H1 (cell line): ENCODE measurements around the gene EVI2A. TPM values are rescaled to one million over a fixed set of nuclear protein-coding genes. Genes with fewer than 3 reads are reported as not detected.
"Not testable (repeated sequence)": the region's sequence is repeated elsewhere in the genome, so short reads cannot be mapped to it uniquely, and the experiment has no call there.

ENCODE experiments used
- CTCF ChIA-PET: fragments of 300-600 bp; sonication (Branson Sonifier 250); formaldehyde crosslinking; loops from one replicate; lab custom pipeline; 2021; ENCODE audit not compliant: partially characterized antibody; lab: Charles Lee
- POLR2A ChIA-PET: fragments of 300-600 bp; sonication (Branson Sonifier 250); formaldehyde crosslinking; loops from one replicate; lab custom pipeline; 2021; ENCODE audit warnings: inconsistent platforms; ENCODE audit not compliant: partially characterized antibody; lab: Charles Lee
- DNase-seq, 2 experiments: peaks; one replicate each; pipeline versions ENCODE4 v3.0.0 to v3.0.0-alpha.2; 2010 to 2022; ENCODE audit warnings: low spot score in 2 of 2, low read depth in 1 of 2, mixed read lengths in 1 of 2
- FAIRE-seq: peaks from 2 replicates; lab custom pipeline; 2011; peaks lifted over from hg19 to GRCh38; lab: Jason Lieb, UNC
- H2AFZ ChIP-seq: 2 replicates; pipeline ENCODE4 v1.8.1; 2012; ENCODE audit warnings: low read length, inconsistent platforms
- H2AK5ac ChIP-seq: 2 replicates; pipeline ENCODE4 v1.6.1; 2013; ENCODE audit warnings: low read depth, low read length
- H2BK120ac ChIP-seq: replicated peaks from 2 replicates; pipeline ENCODE3; 2013; ENCODE audit warnings: low read depth, low read length, inconsistent platforms
- H2BK12ac ChIP-seq: 2 replicates; pipeline ENCODE4 v1.6.1; 2013; ENCODE audit warnings: low read depth, low read length
- H2BK15ac ChIP-seq: 2 replicates; pipeline ENCODE4 v1.6.1; 2013; ENCODE audit warnings: low read length
- H2BK20ac ChIP-seq: 2 replicates; pipeline ENCODE4 v1.6.1; 2013; ENCODE audit warnings: low read length
- H2BK5ac ChIP-seq: 2 replicates; pipeline ENCODE4 v1.6.1; 2013; ENCODE audit warnings: low read depth, low read length
- H3K14ac ChIP-seq: 2 replicates; pipeline ENCODE4 v1.6.1; 2013; ENCODE audit warnings: inconsistent platforms; ENCODE audit not compliant: insufficient read length
- H3K18ac ChIP-seq: 2 replicates; pipeline ENCODE4 v1.6.1; 2013; ENCODE audit warnings: low read length; ENCODE audit errors: extremely low read depth
- H3K23ac ChIP-seq: 2 replicates; pipeline ENCODE4 v1.6.1; 2013; ENCODE audit warnings: inconsistent platforms; ENCODE audit not compliant: insufficient read length
- H3K23me2 ChIP-seq: 2 replicates; pipeline ENCODE4 v1.6.1; 2013; ENCODE audit warnings: low read depth, low read length
- H3K27ac ChIP-seq: 2 replicates; pipeline ENCODE4 v1.6.1; 2011; ENCODE audit warnings: low read depth, low read length, inconsistent platforms
- H3K27me3 ChIP-seq, 4 experiments: replicated peaks in 1 of 4; 1 replicate in 1 of 4; 2 replicates in 3 of 4; pipeline versions ENCODE4 v1.6.1 to v1.8.1; 2011 to 2013; ENCODE audit warnings: low read length in 3 of 4, mild to moderate bottlenecking in 3 of 4, inconsistent platforms in 2 of 4, mixed read lengths in 2 of 4, moderate library complexity in 1 of 4; ENCODE audit not compliant: control insufficient read depth in 3 of 4, insufficient read depth in 3 of 4; ENCODE audit errors: extremely low read depth in 1 of 4
- H3K36me3 ChIP-seq, 4 experiments: 2 replicates each; pipeline versions ENCODE4 v1.6.1 to v1.8.1; 2011 to 2013; ENCODE audit warnings: mild to moderate bottlenecking in 4 of 4, low read length in 3 of 4, moderate library complexity in 2 of 4, control low read depth in 1 of 4, inconsistent platforms in 1 of 4; ENCODE audit not compliant: insufficient read depth in 4 of 4, control insufficient read depth in 2 of 4
- H3K4ac ChIP-seq: replicated peaks from 2 replicates; pipeline ENCODE3; 2013; ENCODE audit warnings: low read length, low read depth, mixed read lengths, inconsistent platforms; ENCODE audit not compliant: insufficient read length
- H3K4me1 ChIP-seq, 4 experiments: replicated peaks in 1 of 4; 1 replicate in 1 of 4; 2 replicates in 3 of 4; pipeline versions ENCODE4 v1.6.1 to v1.8.1; 2011 to 2013; ENCODE audit warnings: low read length in 3 of 4, inconsistent platforms in 2 of 4, mixed read lengths in 1 of 4; ENCODE audit not compliant: insufficient read depth in 4 of 4, control insufficient read depth in 3 of 4
- H3K4me2 ChIP-seq, 2 experiments: 2 replicates each; pipeline versions ENCODE4 v1.6.1 to v1.8.1; 2011 to 2013; ENCODE audit warnings: low read depth in 2 of 2, low read length in 2 of 2, control low read depth in 1 of 2, inconsistent platforms in 1 of 2, mild to moderate bottlenecking in 1 of 2; ENCODE audit not compliant: insufficient read depth in 1 of 2
- H3K4me3 ChIP-seq, 4 experiments: fragments of 200-600, 300-600 bp in 1 of 4; sonication (generic), shearing (Covaris generic), sonication (Bioruptor Twin) in 1 of 4; 2 replicates each; pipeline versions ENCODE4 v1.5.1 to v1.8.1; 2011 to 2016; ENCODE audit warnings: low read length in 4 of 4, low read depth in 3 of 4, control low read depth in 2 of 4, inconsistent platforms in 2 of 4, mild to moderate bottlenecking in 2 of 4, mixed read lengths in 1 of 4, moderate library complexity in 1 of 4; ENCODE audit not compliant: insufficient read depth in 2 of 4; ENCODE audit errors: extremely low read depth in 1 of 4
- H3K56ac ChIP-seq: replicated peaks from 2 replicates; pipeline ENCODE3; 2013; ENCODE audit warnings: low read depth, mild to moderate bottlenecking, mixed read lengths, low read length, inconsistent platforms; ENCODE audit not compliant: insufficient read length
- H3K79me1 ChIP-seq: 2 replicates; pipeline ENCODE4 v1.6.1; 2013; ENCODE audit warnings: low read depth, low read length, control low read depth
- H3K79me2 ChIP-seq, 2 experiments: 2 replicates each; pipeline versions ENCODE4 v1.6.1 to v1.8.1; 2012 to 2013; ENCODE audit warnings: low read length in 2 of 2, mild to moderate bottlenecking in 2 of 2, inconsistent platforms in 1 of 2; ENCODE audit not compliant: insufficient read depth in 2 of 2, control insufficient read depth in 1 of 2
- H3K9ac ChIP-seq, 4 experiments: replicated peaks in 1 of 4; 1 replicate in 1 of 4; 2 replicates in 3 of 4; pipeline versions ENCODE4 v1.6.1 to v1.8.1; 2011 to 2013; ENCODE audit warnings: low read depth in 3 of 4, low read length in 3 of 4, control low read depth in 2 of 4, mild to moderate bottlenecking in 2 of 4, moderate library complexity in 2 of 4, inconsistent platforms in 1 of 4; ENCODE audit errors: extremely low read depth in 1 of 4
- H3K9me3 ChIP-seq, 2 experiments: 2 replicates each; pipeline versions ENCODE4 v1.6.1 to v1.8.1; 2012 to 2013; ENCODE audit warnings: mild to moderate bottlenecking in 2 of 2, moderate library complexity in 2 of 2, control low read depth in 1 of 2, inconsistent platforms in 1 of 2, low read depth in 1 of 2, low read length in 1 of 2, mixed read lengths in 1 of 2; ENCODE audit not compliant: insufficient read depth in 2 of 2
- H4K20me1 ChIP-seq, 2 experiments: replicated peaks in 1 of 2; 2 replicates each; pipeline versions ENCODE3 to v1.8.1; 2011 to 2013; ENCODE audit warnings: inconsistent platforms in 2 of 2, low read length in 2 of 2, mild to moderate bottlenecking in 1 of 2; ENCODE audit not compliant: insufficient read depth in 2 of 2, control insufficient read depth in 1 of 2
- H4K5ac ChIP-seq: 2 replicates; pipeline ENCODE4 v1.6.1; 2013; ENCODE audit warnings: low read length, low read depth, mixed read lengths, inconsistent platforms; ENCODE audit not compliant: insufficient read length
- H4K8ac ChIP-seq: 2 replicates; pipeline ENCODE4 v1.8.0; 2013; ENCODE audit warnings: mild to moderate bottlenecking, moderate library complexity, low read length, inconsistent platforms; ENCODE audit not compliant: insufficient read depth; ENCODE audit errors: extremely low read depth
- H4K91ac ChIP-seq: replicated peaks from 2 replicates; pipeline ENCODE3; 2013; ENCODE audit warnings: low read length, mixed read lengths, inconsistent platforms; ENCODE audit not compliant: insufficient read length
- WGBS, 2 experiments: shearing (Covaris generic) in 1 of 2; methylation state at CpG; one replicate each; pipeline versions ENCODE4 v1.1.6 to v1.1.7; 2013 to 2015; ENCODE audit warnings: low lambda C conversion rate in 2 of 2, mixed read lengths in 2 of 2, inconsistent platforms in 1 of 2, low coverage in 1 of 2, missing lambda C conversion rate in 1 of 2; ENCODE audit not compliant: insufficient replicate concordance in 2 of 2, insufficient coverage in 1 of 2, insufficient read length in 1 of 2; ENCODE audit errors: extremely low coverage in 1 of 2, missing lambda C conversion rate in 1 of 2; 5-methylcytosine and 5-hydroxymethylcytosine counted together
- polyA plus RNA-seq, 7 experiments: library from polyadenylated mRNA; depleted of rRNA in 3 of 7; stranded (reverse) in 5 of 7; unstranded in 2 of 7; fragments of >200 nt in 5 of 7; fragments of 200-250 nt in 2 of 7; gene quantifications; 1 replicate in 5 of 7; 2 replicates in 1 of 7; 4 replicates in 1 of 7; pipeline versions ENCODE4 v1.2.1 to v1.2.3, GENCODE V29; 2011 to 2013; ENCODE audit warnings: missing spikeins in 2 of 7, mixed read lengths in 2 of 7
- total RNA-seq: library from RNA; stranded (reverse); fragmentation: NEBNext Ultra II Directional; extraction: Animal tissue kit (Norgen Biotek cat#: 25700); gene quantifications from 2 replicates; pipeline ENCODE4 v1.2.1, GENCODE V29; 2021

The EVI2A gene
- total and polyA plus RNA-seq, 2 of the 8 experiments (the other 6 are each of a cell fraction or from before 2014, with no cell fraction given), result not detected

DNA sequence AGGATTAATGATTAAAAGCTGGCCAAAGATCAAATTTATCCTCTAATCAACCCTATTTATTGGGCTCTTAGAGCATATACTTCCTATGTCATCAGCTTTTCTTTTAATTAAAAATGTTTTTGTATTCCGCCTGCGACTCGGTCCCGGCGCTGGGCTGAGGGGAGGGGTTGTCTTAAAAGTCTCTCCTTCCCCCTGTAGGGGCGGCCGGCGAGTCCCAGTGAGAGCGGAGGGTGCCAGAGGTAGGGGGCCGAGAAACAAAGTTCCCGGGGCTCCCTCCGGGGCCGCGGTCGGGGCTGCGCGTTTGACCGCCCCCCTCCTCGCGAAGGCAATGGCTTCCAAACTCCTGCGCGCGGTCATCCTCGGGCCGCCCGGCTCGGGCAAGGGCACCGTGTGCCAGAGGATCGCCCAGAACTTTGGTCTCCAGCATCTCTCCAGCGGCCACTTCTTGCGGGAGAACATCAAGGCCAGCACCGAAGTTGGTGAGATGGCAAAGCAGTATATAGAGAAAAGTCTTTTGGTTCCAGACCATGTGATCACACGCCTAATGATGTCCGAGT is 23.8 kb upstream of the EVI2A start:
- H4K20me1 ChIP-seq, FAIRE-seq, H3K79me2 ChIP-seq, H4K5ac ChIP-seq, H3K27me3 ChIP-seq, H3K9me3 ChIP-seq, POLR2A ChIA-PET, H3K18ac ChIP-seq, H3K4me1 ChIP-seq, H2BK5ac ChIP-seq, H4K91ac ChIP-seq, H2AK5ac ChIP-seq, H2BK120ac ChIP-seq, H3K79me1 ChIP-seq, DNase-seq, CTCF ChIA-PET, H2AFZ ChIP-seq, H3K4ac ChIP-seq, H3K36me3 ChIP-seq, H2BK20ac ChIP-seq, H2BK12ac ChIP-seq, H3K23me2 ChIP-seq, H3K23ac ChIP-seq, H3K56ac ChIP-seq, H3K4me3 ChIP-seq, H3K27ac ChIP-seq, H2BK15ac ChIP-seq, H4K8ac ChIP-seq, H3K4me2 ChIP-seq, H3K9ac ChIP-seq, H3K14ac ChIP-seq: not testable (repeated sequence)
- 78% methylated on average over 12 of the region's 34 CpGs; no CpG with 5 or more reads in 1 of the 2 experiments for WGBS, 2 experiments
